ENCODE measurements around the gene ATXN3L.
"Not testable (repeated sequence)": the region's sequence is repeated elsewhere in the genome, so short reads cannot be mapped to it uniquely, and the experiment has no call there.

The ATXN3L gene

DNA sequence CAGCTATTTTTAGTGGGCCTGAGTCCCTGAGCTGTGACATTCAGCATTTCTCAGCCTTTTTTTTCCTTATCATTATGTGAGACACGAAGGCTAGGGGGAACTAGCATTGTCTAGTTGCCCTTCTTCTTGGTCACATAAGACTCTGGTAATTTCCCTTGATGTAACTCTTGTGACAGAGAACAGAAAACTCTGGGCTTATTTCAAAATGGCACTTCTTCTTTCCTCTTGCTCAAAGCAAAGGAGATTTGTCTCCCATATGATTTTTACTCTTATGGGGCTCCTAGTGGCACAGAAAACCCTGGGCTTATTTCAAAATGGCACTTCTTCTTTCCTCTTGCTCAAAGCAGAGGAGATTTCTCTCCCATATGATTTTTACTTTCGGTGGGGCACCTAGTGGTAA, 14.7 kb downstream of the ATXN3L start:
- DNase-seq (ENCODE audit: low spot score) = no peak

- DNase-seq (ENCODE audit: low spot score) = no peak
Observed at GRCh38 chrX:13304052-13304451, 15.8 kb downstream of the ATXN3L start.

DNA sequence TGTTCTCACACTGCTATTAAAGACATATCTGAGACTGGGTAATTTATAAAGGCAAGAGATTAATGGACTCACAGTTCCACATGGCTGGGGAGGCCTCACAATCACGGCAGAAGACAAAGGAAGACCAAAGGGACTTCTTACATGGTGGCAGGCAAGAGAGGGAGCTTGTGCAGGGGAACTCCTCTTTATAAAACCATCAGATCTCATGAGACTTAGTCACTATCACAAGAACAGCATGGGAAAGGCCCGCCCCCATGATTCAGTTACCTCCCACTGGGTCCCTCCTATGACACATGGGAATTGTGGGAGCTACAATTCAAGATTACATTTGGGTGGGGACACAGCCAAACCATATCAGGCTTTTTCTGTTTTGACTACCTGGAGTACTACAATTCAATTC, 16.6 kb downstream of the ATXN3L start:
- not testable (repeated sequence) for DNase-seq (ENCODE audit: low spot score)

DNA sequence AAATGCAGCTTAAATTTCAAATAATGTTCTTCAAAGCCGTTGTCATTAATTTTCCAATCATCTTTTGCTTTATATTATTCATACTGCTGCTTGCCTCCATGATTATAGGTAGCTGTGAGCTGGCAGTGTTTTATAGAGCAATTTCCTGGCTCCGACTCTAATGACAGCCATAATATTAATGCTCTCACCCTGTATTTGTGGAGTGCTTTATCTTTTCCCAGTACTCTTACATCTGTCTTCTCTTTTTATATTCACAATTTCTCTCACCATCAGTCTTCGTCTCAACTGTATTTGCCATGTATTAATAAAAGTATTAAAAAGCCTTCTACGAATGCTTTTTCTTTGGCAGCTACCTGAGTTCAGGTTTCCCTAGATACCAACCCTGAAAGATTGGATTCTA, 21.0 kb downstream of the ATXN3L start:
- no peak for DNase-seq (ENCODE audit: low spot score)

DNA sequence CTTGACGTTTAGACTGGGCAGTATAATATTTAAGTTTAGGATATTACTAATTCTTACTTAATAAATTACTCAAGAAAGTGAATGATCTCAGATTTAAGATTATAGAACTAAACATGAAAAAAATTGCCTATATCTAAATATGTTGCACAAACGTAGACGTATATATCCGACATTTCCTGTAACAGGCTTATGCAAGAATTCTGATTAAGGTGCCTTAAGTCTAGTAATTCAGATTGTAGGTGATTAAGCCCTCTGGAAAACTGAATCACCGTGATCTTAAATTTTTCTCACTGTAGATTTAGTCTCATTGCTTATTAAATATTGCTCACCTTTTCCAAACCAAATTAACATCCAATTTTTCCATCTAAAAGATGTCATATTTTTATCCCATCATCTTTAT, 24.0 kb downstream of the ATXN3L start:
- DNase-seq (ENCODE audit: low spot score) = no peak

DNA sequence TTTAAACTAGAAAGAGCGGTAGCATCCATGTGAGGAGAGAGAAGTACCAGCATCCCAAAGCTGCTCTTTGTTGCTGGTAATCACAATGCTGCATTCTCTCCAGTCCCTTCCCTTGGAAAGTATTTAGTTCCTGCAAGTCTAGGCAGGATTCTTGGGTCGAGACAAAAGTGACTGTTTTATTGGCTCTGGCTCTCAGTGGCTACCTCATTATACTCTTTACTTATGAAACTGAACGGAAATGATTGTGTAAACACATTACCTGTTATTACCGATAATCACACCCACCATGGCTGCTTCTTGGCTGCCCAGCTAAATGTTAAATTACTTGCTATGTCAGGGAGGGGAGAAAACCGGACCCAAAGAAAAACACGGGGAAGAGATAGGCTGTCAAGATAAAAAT, 26.2 kb downstream of the ATXN3L start:
- no peak for DNase-seq (ENCODE audit: low spot score)

- no peak for DNase-seq (ENCODE audit: low spot score)
Observed at GRCh38 chrX:13290891-13291614, 28.8 kb downstream of the ATXN3L start.

DNA sequence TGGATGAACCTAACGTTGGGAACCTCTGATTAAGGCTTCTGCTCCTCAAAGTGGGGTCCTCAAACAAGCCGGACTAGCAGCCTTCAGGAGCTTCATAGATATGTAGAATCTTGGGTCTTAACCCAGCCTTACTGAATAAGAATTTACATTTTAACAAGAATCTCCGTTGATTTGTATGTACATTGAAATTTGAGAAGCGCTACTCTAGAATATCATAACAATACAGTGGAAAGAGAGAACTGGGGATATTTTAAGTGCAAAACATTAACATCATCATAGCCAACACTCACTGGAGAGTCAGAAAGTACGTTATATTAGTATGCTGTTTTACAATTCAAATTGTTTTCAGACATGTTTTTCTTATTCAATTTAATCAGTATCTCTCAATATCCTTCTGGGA, 31.2 kb downstream of the ATXN3L start:
- DNase-seq (ENCODE audit: low spot score) = no peak

DNA sequence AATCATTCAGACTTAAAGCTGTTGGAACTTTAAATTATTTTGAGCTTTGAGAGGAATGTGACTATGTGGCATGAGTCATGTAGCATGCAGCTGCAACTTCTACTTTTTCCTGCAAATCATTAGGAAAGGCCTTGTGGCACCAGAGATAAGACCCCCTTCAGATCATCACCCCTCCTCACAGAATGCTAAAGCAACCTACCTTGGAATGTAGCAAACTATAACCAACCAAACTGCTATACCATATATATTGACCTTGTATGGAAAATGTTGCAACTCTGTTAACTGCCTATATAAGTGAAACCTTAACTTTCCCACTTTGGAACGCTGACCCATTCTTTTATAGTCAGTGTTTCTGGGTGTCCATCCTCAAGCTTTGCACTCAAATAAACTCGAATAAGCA, 32.0 kb downstream of the ATXN3L start:
- no peak for DNase-seq (ENCODE audit: low spot score)

GRCh38 chrX:13285693-13286092, 34.2 kb downstream of the ATXN3L start:
- no peak for DNase-seq (ENCODE audit: low spot score)

DNA sequence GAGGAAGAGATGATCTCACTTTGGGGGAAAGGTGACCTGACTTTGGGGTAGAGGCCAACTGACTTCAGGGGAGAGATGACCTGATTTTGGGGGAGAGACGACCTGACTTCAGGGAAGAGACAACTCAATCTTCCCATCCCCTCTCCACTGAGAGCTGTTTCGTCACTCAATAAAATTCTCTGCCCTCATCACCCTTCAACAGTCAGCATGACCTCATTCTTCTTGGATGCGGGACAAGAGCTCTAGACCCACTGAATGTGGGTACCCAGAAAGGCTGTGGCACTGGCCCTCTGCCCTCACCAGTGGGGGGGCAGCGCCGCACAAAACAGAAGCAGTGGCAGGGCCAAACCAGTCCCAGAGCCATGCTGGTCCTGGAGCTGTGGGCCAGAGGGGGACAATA, 34.6 kb downstream of the ATXN3L start:
- DNase-seq (ENCODE audit: low spot score) = no peak

DNA sequence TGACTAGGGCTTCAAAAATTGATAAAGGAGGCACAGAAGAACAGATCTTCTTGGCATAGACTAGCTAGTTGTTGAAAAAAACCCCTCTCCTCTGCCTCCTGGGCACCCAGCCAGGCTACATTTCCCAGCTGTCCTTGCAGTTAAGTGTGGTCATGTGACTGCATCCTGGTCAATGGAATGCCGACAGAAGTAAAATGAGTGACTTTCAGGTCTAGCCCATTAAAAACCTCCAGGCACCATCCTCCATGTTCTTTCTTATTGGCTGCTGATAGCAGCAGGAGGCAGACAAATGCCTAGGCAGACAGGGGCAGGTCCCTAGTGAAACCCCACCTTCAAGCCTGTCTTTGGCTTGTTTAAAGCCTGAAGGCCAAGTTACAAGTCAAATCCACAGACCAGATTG, 35.3 kb downstream of the ATXN3L start:
- no peak for DNase-seq (ENCODE audit: low spot score)

- DNase-seq (ENCODE audit: low spot score) = no peak
Observed at GRCh38 chrX:13283950-13284546, 35.8 kb downstream of the ATXN3L start.

- DNase-seq (ENCODE audit: low spot score) = no peak
Observed at GRCh38 chrX:13283512-13283911, 36.3 kb downstream of the ATXN3L start.

GRCh38 chrX:13281289-13281688, 38.6 kb downstream of the ATXN3L start:
- DNase-seq (ENCODE audit: low spot score) = no peak

- DNase-seq (ENCODE audit: low spot score) = no peak
Observed at GRCh38 chrX:13279279-13280018, 40.4 kb downstream of the ATXN3L start.

- no peak for DNase-seq (ENCODE audit: low spot score)
Observed at GRCh38 chrX:13277539-13277938, 42.3 kb downstream of the ATXN3L start.

- no peak for DNase-seq (ENCODE audit: low spot score)
Observed at GRCh38 chrX:13276991-13277390, 42.9 kb downstream of the ATXN3L start.

DNA sequence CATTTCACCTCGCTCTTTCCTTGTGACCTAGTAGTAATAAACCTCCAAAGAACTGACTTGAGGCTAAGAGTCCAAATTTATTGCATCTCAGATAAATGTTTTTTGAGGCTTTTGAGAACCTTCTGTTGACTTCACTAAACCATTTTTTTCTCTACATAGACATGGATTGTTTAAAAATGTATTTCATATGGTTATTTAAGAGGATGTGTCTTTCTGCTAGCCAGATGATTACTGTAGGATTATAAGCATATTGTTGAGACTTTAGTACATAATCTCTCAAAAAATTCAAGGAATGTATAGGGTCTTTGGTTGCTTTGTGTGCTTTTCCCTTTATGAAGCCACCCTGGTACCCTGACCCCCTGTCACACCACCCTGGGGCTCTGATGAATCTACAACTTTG, 44.8 kb downstream of the ATXN3L start:
- no peak for DNase-seq (ENCODE audit: low spot score)

DNA sequence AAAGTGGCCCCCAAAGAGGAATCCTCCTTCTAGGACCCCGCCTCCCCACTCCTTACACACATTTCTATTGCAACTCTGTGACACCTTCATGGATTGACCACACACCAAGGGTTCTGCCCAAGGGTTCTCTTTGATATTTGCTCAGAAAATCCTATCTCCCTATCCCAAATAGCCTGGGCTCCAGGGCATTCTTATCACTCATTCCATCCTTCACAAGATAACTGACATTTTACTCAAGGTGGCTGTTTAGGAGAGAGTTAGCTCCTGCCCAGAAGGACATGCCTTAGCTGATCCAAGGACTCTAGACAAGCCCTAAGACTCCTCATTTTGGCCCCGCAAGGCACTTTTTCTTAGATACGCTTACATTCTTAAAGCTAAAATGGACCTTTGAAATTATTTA, 47.4 kb downstream of the ATXN3L start:
- no peak for DNase-seq (ENCODE audit: low spot score)

- DNase-seq (ENCODE audit: low spot score) = no peak
Observed at GRCh38 chrX:13271511-13271910, 48.3 kb downstream of the ATXN3L start.

GRCh38 chrX:13270360-13270759, 49.5 kb downstream of the ATXN3L start:
- no peak for DNase-seq (ENCODE audit: low spot score)

- DNase-seq (ENCODE audit: low spot score) = no peak
Observed at GRCh38 chrX:13268874-13269273, 51.0 kb downstream of the ATXN3L start.

Measured in CD4-positive, alpha-beta T cell treated with Interleukin-15 for 4 hours (primary cell).